DMS 273 (cell line): Measurements from ENCODE around the gene CDH5.
"Not testable (repeated sequence)": the region's sequence is repeated elsewhere in the genome, so short reads cannot be mapped to it uniquely, and the experiment has no call there.

Experiments
- DNase-seq: peaks from one replicate; lab custom pipeline; 2025; ENCODE audit not compliant: unreplicated experiment; lab: John Stamatoyannopoulos, UW

CDH5 gene

GRCh38 chr16:66366433-66367299, at the start of gene CDH5:
Gene CDH5, plus strand, starts transcription at chr16:66366691. Its CDS starts 12,647 bp downstream, at chr16:66379338.
- DNase-seq: peak; percentile 51

- no peak for DNase-seq
Observed at GRCh38 chr16:66318505-66318904, 48.0 kb upstream of the CDH5 start.

- DNase-seq: no peak
Observed at GRCh38 chr16:66320774-66321173, 45.7 kb upstream of the CDH5 start.

GRCh38 chr16:66322174-66322573, 44.3 kb upstream of the CDH5 start:
- no peak for DNase-seq

- DNase-seq: peak; percentile 88
Observed at GRCh38 chr16:66324815-66325515, 41.5 kb upstream of the CDH5 start.

- DNase-seq: no peak
Observed at GRCh38 chr16:66325717-66326376, 40.6 kb upstream of the CDH5 start.

GRCh38 chr16:66326991-66327513, 39.4 kb upstream of the CDH5 start:
- no peak for DNase-seq

- DNase-seq: no peak
Observed at GRCh38 chr16:66328282-66328681, 38.2 kb upstream of the CDH5 start.

- not testable (repeated sequence) for DNase-seq
Observed at GRCh38 chr16:66331464-66331863, 35.0 kb upstream of the CDH5 start.

GRCh38 chr16:66332634-66333610, 33.6 kb upstream of the CDH5 start:
- no peak for DNase-seq

GRCh38 chr16:66334853-66335574, 31.5 kb upstream of the CDH5 start:
- no peak for DNase-seq

GRCh38 chr16:66335704-66336329, 30.7 kb upstream of the CDH5 start:
- peak; percentile 89 for DNase-seq

- no peak for DNase-seq
Observed at GRCh38 chr16:66337463-66338188, 28.9 kb upstream of the CDH5 start.

GRCh38 chr16:66342294-66342900, 24.1 kb upstream of the CDH5 start:
- DNase-seq: peak; percentile 73

- DNase-seq: peak; percentile 78
Observed at GRCh38 chr16:66344533-66345145, 21.9 kb upstream of the CDH5 start.

- no peak for DNase-seq
Observed at GRCh38 chr16:66346221-66346620, 20.3 kb upstream of the CDH5 start.

- DNase-seq: no peak
Observed at GRCh38 chr16:66352304-66352703, 14.2 kb upstream of the CDH5 start.

GRCh38 chr16:66353055-66353454, 13.4 kb upstream of the CDH5 start:
- DNase-seq: peak; percentile 72
